Keratinocyte (primary cell): ENCODE measurements around the gene MSH2.

ENCODE experiments used
- EZH2 ChIP-seq: IDR thresholded peaks from one replicate; pipeline ENCODE4 v1.6.1; 2012; ENCODE audit warnings: inconsistent platforms, mild to moderate bottlenecking, low read length, moderate library complexity
- TF ChIP-seq, protein P1 (sequence below), 3 experiments: IDR thresholded peaks in 1 of 3; conservative IDR thresholded peaks in 1 of 3; optimal IDR thresholded peaks in 1 of 3; 2 replicates in 2 of 3; 3 replicates in 1 of 3; pipeline versions ENCODE3 to v1.5.1; 2011; ENCODE audit warnings: low read length in 3 of 3, mild to moderate bottlenecking in 3 of 3, moderate library complexity in 2 of 3, control low read depth in 1 of 3, inconsistent platforms in 1 of 3; ENCODE audit not compliant: insufficient read depth in 2 of 3; ENCODE audit errors: extremely low read depth in 1 of 3

- TF ChIP-seq, protein P1, sequence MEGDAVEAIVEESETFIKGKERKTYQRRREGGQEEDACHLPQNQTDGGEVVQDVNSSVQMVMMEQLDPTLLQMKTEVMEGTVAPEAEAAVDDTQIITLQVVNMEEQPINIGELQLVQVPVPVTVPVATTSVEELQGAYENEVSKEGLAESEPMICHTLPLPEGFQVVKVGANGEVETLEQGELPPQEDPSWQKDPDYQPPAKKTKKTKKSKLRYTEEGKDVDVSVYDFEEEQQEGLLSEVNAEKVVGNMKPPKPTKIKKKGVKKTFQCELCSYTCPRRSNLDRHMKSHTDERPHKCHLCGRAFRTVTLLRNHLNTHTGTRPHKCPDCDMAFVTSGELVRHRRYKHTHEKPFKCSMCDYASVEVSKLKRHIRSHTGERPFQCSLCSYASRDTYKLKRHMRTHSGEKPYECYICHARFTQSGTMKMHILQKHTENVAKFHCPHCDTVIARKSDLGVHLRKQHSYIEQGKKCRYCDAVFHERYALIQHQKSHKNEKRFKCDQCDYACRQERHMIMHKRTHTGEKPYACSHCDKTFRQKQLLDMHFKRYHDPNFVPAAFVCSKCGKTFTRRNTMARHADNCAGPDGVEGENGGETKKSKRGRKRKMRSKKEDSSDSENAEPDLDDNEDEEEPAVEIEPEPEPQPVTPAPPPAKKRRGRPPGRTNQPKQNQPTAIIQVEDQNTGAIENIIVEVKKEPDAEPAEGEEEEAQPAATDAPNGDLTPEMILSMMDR (optimal IDR thresholded peaks at IDR 0.05 in 1 of 3, IDR thresholded peaks at IDR 0.05 in 1 of 3, conservative IDR thresholded peaks at IDR 0.05 in 1 of 3; ENCODE audit: extremely low read depth in 1 of 3, insufficient read depth in 2 of 3, low read length in 3 of 3), result no peak
- TF ChIP-seq EZH2, result no peak
Observed at GRCh38 chr2:47531378-47532042, 128.6 kb downstream of the MSH2 start.
